SK-N-SH treated with all-trans-retinoic acid at 6 μM for 48 hours (cell line): Measurements from ENCODE around the gene EHBP1.

ENCODE experiments used
- ATAC-seq: fragments of 200-7000 bp; cut with Tn5 transposase; 3 replicates; pipeline ENCODE4 v1.9.1; 2020; ENCODE audit warnings: mild to moderate bottlenecking, moderate library complexity
- CREB5 ChIP-seq: fragments of 250-450 bp; sonication (Bioruptor Pico); IDR thresholded peaks from 2 replicates; pipeline ENCODE4 v1.5.1; 2020; ENCODE audit warnings: low read depth, mild to moderate bottlenecking, moderate library complexity
- CSDC2 ChIP-seq: fragments of 250-450 bp; sonication (Bioruptor Pico); IDR thresholded peaks from 2 replicates; pipeline ENCODE4 v1.5.0; 2020; ENCODE audit warnings: mild to moderate bottlenecking, moderate library complexity
- CSRNP3 ChIP-seq: fragments of 250-450 bp; sonication (Bioruptor Pico); IDR thresholded peaks from 2 replicates; pipeline ENCODE4 v1.5.1; 2021; ENCODE audit warnings: mild to moderate bottlenecking, moderate library complexity
- ISL1 ChIP-seq: fragments of 250-450 bp; sonication (Bioruptor Pico); IDR thresholded peaks from 2 replicates; pipeline ENCODE4 v2.1.2; 2022; ENCODE audit warnings: mild to moderate bottlenecking, moderate library complexity
- OSR1 ChIP-seq: fragments of 250-450 bp; sonication (Bioruptor Pico); IDR thresholded peaks from 2 replicates; pipeline ENCODE4 v1.8.0; 2022; ENCODE audit warnings: moderate library complexity, mild to moderate bottlenecking, inconsistent platforms
- PATZ1 ChIP-seq: fragments of 250-450 bp; sonication (Bioruptor Pico); IDR thresholded peaks from 2 replicates; pipeline ENCODE4 v1.8.0; 2020; ENCODE audit warnings: mild to moderate bottlenecking, moderate library complexity, borderline replicate concordance
- POU6F1 ChIP-seq: fragments of 250-450 bp; sonication (Bioruptor Pico); IDR thresholded peaks from 2 replicates; pipeline ENCODE4 v1.8.0; 2021; ENCODE audit warnings: low read depth, mild to moderate bottlenecking, moderate library complexity, borderline replicate concordance
- PPARA ChIP-seq: fragments of 250-450 bp; sonication (Bioruptor Pico); IDR thresholded peaks from 2 replicates; pipeline ENCODE4 v1.5.0; 2020; ENCODE audit warnings: mild to moderate bottlenecking, borderline replicate concordance
- RARB ChIP-seq: fragments of 250-450 bp; sonication (Bioruptor Pico); IDR thresholded peaks from 2 replicates; pipeline ENCODE4 v1.8.0; 2021; ENCODE audit warnings: mild to moderate bottlenecking, moderate library complexity
- SNAI2 ChIP-seq: fragments of 250-450 bp; sonication (Bioruptor Pico); IDR thresholded peaks from 2 replicates; pipeline ENCODE4 v1.5.0; 2020; ENCODE audit warnings: mild to moderate bottlenecking, moderate library complexity
- TCF4 ChIP-seq: fragments of 250-450 bp; sonication (Bioruptor Pico); IDR thresholded peaks from 2 replicates; pipeline ENCODE4 v1.8.0; 2021; ENCODE audit warnings: mild to moderate bottlenecking, moderate library complexity, borderline replicate concordance
- TSHZ2 ChIP-seq: fragments of 250-450 bp; sonication (Bioruptor Pico); IDR thresholded peaks from 2 replicates; pipeline ENCODE4 v1.5.0; 2020; ENCODE audit warnings: mild to moderate bottlenecking, moderate library complexity
- ZC3H10 ChIP-seq: fragments of 250-450 bp; sonication (Bioruptor Pico); IDR thresholded peaks from 2 replicates; pipeline ENCODE4 v1.5.1; 2021; ENCODE audit warnings: mild to moderate bottlenecking, moderate library complexity
- ZFP3 ChIP-seq: fragments of 250-450 bp; sonication (Bioruptor Pico); IDR thresholded peaks from 2 replicates; pipeline ENCODE4 v1.5.0; 2020; ENCODE audit warnings: mild to moderate bottlenecking, moderate library complexity
- ZNF565 ChIP-seq: fragments of 450-650 bp; formaldehyde crosslinking; conservative IDR thresholded peaks from 2 replicates; pipeline ENCODE4 v1.5.0; 2020; ENCODE audit warnings: low read depth, mild to moderate bottlenecking, moderate library complexity
- ZNF70 ChIP-seq: fragments of 450-650 bp; formaldehyde crosslinking; IDR thresholded peaks from 2 replicates; pipeline ENCODE4 v1.5.0; 2020; ENCODE audit warnings: mild to moderate bottlenecking, moderate library complexity
- ZNF8 ChIP-seq: fragments of 450-650 bp; formaldehyde crosslinking; IDR thresholded peaks from 2 replicates; pipeline ENCODE4 v1.5.0; 2020; ENCODE audit warnings: mild to moderate bottlenecking, moderate library complexity

Gene EHBP1

GRCh38 chr2:62731275-62731674, 25.8 kb downstream of the EHBP1 start (continued):
- TF ChIP-seq TSHZ2 (CRISPR knock-in tag), result no peak
- no peak for TF ChIP-seq SNAI2 (CRISPR knock-in tag)
- no peak for TF ChIP-seq ZNF70 (CRISPR knock-in tag)
- no peak for TF ChIP-seq CSDC2
- TF ChIP-seq CSRNP3 (CRISPR knock-in tag), result no peak
- no peak for TF ChIP-seq TCF4 (CRISPR knock-in tag)
- no peak for TF ChIP-seq PATZ1 (CRISPR knock-in tag)

- ATAC-seq, result no peak
- no peak for TF ChIP-seq OSR1 (CRISPR knock-in tag)
- no peak for TF ChIP-seq RARB (CRISPR knock-in tag)
- no peak for TF ChIP-seq CSDC2
- no peak for TF ChIP-seq CSRNP3 (CRISPR knock-in tag)
- TF ChIP-seq PPARA (CRISPR knock-in tag), result no peak
- TF ChIP-seq CREB5, result no peak
- no peak for TF ChIP-seq PATZ1 (CRISPR knock-in tag)
- no peak for TF ChIP-seq ZNF565 (CRISPR knock-in tag)
- no peak for TF ChIP-seq ZFP3 (CRISPR knock-in tag)
- TF ChIP-seq POU6F1, result no peak
- no peak for TF ChIP-seq ZC3H10
- TF ChIP-seq ZNF8, result no peak
- no peak for TF ChIP-seq SNAI2 (CRISPR knock-in tag)
- TF ChIP-seq ZNF70 (CRISPR knock-in tag), result no peak
- TF ChIP-seq TCF4 (CRISPR knock-in tag), result no peak
- TF ChIP-seq ISL1 (CRISPR knock-in tag), result no peak
Observed at GRCh38 chr2:62732262-62732777, 26.8 kb downstream of the EHBP1 start.
